Measurements from ENCODE around the gene RILPL2. TPM values are rescaled to one million over a fixed set of nuclear protein-coding genes. Genes with fewer than 3 reads are reported as not detected.
A peak's percentile ranks its signal among the peaks of the same experiment; 100 is the strongest.
"Not testable (repeated sequence)": the region's sequence is repeated elsewhere in the genome, so short reads cannot be mapped to it uniquely, and the experiment has no call there.

The RILPL2 gene
- total and polyA plus RNA-seq, 12 donors, result 1.5 to 3.5 (median 2.1) TPM

GRCh38 chr12:123382684-123383083, 53.8 kb downstream of the RILPL2 start:
- H3K9me3 ChIP-seq, result no peaks in the 10 kb centered on the region
- peak overlapping the region in 1 of 10 donors; percentile 82 for H3K27ac ChIP-seq
- H3K4me1 ChIP-seq, result peaks cover 3 to 35% (median 20%) of the 10 kb centered on the region in 9 donors
- ATAC-seq (no peak), DNase-seq (no peak)
- no peak for TF ChIP-seq CTCF (IDR thresholded peaks at IDR 0.05)
- no peaks in the 10 kb centered on the region for H3K27me3 ChIP-seq
- H3K36me3 ChIP-seq, result no peaks in the 10 kb centered on the region
- 91 to 97% methylated on average over 14 of the region's 14 CpGs for WGBS, 2 donors
- intact Hi-C loops (cut with DNase I), result loop anchor here in 4 of 10 donors (1.0 to 5.0 kb wide), 4 partner anchors 17 to 200 kb away; partner anchors contain the start of genes RILPL1 (in 1 of the 4), SBNO1 (in 1 of the 4) and TMED2 (in 1 of the 4)
- H3K4me3 ChIP-seq, result peak overlapping the region in 4 of 10 donors; percentile 70 to 86 (median 82)

GRCh38 chr12:123379391-123379790, 57.1 kb downstream of the RILPL2 start:
- H3K36me3 ChIP-seq, result no peaks in the 10 kb centered on the region
- DNase-seq (no peak), ATAC-seq (no peak)
- intact Hi-C loops (cut with DNase I), result no loop called here
- no peaks in the 10 kb centered on the region for H3K27me3 ChIP-seq
- no peak overlapping the region for H3K4me3 ChIP-seq
- peaks cover 0 to 12% (median 7%) of the 10 kb centered on the region in 9 donors for H3K4me1 ChIP-seq
- whole genome bisulfite sequencing, 2 donors, result 87% methylated on average over 5 of the region's 5 CpGs
- no peaks in the 10 kb centered on the region for H3K9me3 ChIP-seq
- H3K27ac ChIP-seq, result no peak overlapping the region
- no peak for TF ChIP-seq CTCF (IDR thresholded peaks at IDR 0.05)

- ATAC-seq; intact Hi-C loops (cut with DNase I): not testable (repeated sequence)
These were observed 64.1 kb downstream of the RILPL2 start for GRCh38 chr12:123372415-123372814.

GRCh38 chr12:123371667-123372368, 64.7 kb downstream of the RILPL2 start:
- DNase-seq; H3K27ac ChIP-seq; H3K4me3 ChIP-seq; H3K27me3 ChIP-seq; ATAC-seq; H3K9me3 ChIP-seq; H3K4me1 ChIP-seq; intact Hi-C loops (cut with DNase I); H3K36me3 ChIP-seq: not testable (repeated sequence)
- 93 to 94% methylated on average over 48 of the region's 48 CpGs for WGBS, 2 donors

More at GRCh38 chr12:123372415-123372814, 64.1 kb downstream of the RILPL2 start:
- not testable (repeated sequence) for H3K27me3 ChIP-seq, H3K36me3 ChIP-seq, H3K4me3 ChIP-seq, H3K4me1 ChIP-seq, H3K9me3 ChIP-seq, DNase-seq, H3K27ac ChIP-seq
- WGBS, 2 donors, result 73 to 80% methylated on average over 3 to 5 of the region's 5 CpGs

GRCh38 chr12:123369229-123369628, 67.3 kb downstream of the RILPL2 start:
- Histone ChIP-seq H3K36me3 (no peaks in the 10 kb centered on the region), H3K27me3 (no peaks in the 10 kb centered on the region), H3K9me3 (no peaks in the 10 kb centered on the region), H3K27ac (no peak overlapping the region), H3K4me3 (no peak overlapping the region), H3K4me1 (peaks cover 0 to 12% (median 7%) of the 10 kb centered on the region in 9 donors)
- no peak for TF ChIP-seq CTCF (IDR thresholded peaks at IDR 0.05)
- intact Hi-C loops (cut with DNase I), result no loop called here
- DNase-seq, result no peak
- ATAC-seq, result no peak
- WGBS, 2 donors, result 94 to 96% methylated on average over 5 of the region's 5 CpGs

GRCh38 chr12:123368431-123368830, 68.1 kb downstream of the RILPL2 start:
- ATAC-seq; intact Hi-C loops (cut with DNase I); H3K36me3 ChIP-seq; H3K9me3 ChIP-seq; DNase-seq; H3K27me3 ChIP-seq; H3K27ac ChIP-seq; H3K4me3 ChIP-seq: not testable (repeated sequence)
- H3K4me1 ChIP-seq, result peaks cover 0 to 15% (median 9%) of the 10 kb centered on the region in 9 donors
- WGBS, 2 donors, result 95 to 98% methylated on average over 7 of the region's 7 CpGs
